Eye (tissue), 1 donor: Measurements from ENCODE around the gene RALGAPA2.

Experiments
- DNase-seq: peaks from one replicate; pipeline ENCODE4 v3.0.0-alpha.2; 2015

The RALGAPA2 gene

DNA sequence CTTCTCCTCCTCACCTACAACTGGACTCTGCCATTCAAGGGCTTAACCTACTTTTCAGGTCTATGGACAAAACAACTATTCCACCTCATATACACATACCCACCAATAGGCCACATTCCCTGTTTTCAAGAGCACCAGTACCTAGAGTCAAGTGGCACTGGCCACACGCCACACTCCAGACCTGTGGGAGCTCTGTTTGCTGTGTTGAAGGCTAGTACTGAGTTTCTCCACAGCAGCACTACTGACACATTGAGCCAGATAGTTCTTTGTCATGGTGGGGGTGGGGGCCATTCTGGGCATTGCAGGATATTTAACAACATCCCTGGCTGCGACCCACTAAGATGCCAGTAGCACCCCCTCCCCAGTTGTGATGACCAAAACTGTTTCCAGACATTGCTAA is 84.1 kb downstream of the RALGAPA2 start:
- DNase-seq = no peak

DNA sequence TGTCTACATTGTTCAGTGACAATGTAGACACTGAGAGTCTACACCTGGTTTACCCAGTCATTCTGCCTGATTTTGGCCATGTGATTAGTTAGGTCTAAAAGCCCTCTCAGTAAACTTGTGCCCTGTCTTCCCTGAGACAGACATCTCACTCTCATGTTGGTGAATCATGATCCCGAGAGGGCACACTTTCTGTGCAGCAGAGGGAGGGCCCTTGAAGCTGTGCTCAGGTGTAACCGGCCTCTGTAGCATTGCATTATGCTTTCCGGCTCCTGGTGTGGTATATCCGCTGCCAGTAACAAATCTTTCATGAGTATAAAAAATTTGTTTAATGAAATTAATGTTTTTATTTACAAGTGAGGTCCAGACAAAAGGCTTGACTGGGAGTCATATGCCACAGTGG is 85.0 kb downstream of the RALGAPA2 start:
- DNase-seq = no peak

DNA sequence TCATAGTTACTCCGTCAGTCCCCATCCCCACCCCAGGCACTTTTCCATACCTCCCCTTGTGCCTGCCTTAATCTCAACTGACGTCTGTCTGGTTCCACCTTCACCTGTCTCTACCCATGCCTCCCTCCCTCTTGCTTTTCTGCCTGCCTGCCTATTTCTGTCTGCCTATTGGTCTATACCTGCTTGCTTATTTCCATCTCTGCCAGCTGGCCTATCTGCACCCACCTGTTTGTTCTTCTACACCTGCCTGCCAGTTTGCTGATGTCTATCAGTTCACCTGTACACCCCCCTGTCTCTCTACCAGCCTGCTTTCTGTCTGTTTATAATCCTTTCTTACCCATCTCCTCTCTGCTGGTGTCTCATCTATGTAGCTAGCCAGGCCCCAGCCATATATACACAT is 87.5 kb downstream of the RALGAPA2 start:
- no peak for DNase-seq

- DNase-seq = no peak
Observed at GRCh38 chr20:20621195-20621594, 91.2 kb downstream of the RALGAPA2 start.

- DNase-seq = no peak
Observed at GRCh38 chr20:20614391-20614790, 98.1 kb downstream of the RALGAPA2 start.

GRCh38 chr20:20612251-20612650 is 100.2 kb downstream of the RALGAPA2 start:
- DNase-seq = no peak

DNA sequence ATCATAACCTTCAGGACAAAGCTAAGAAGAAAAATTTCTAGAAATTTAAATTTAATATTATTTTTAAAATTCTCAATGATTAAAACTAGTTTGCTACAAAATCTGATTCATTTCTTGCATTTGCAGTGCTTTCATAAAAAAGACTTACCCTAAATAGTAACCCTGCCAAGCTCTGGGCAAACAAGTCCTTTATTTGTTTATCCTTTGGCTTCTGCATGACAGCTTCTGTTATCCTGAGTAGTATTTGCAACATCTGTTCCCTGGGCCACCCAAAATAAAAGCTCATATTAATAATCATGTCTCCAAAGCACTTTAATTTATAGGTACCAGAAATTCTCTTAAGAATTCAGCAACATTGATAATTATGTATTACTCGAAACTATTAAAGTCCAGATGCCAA is 101.3 kb downstream of the RALGAPA2 start:
- DNase-seq = no peak

DNA sequence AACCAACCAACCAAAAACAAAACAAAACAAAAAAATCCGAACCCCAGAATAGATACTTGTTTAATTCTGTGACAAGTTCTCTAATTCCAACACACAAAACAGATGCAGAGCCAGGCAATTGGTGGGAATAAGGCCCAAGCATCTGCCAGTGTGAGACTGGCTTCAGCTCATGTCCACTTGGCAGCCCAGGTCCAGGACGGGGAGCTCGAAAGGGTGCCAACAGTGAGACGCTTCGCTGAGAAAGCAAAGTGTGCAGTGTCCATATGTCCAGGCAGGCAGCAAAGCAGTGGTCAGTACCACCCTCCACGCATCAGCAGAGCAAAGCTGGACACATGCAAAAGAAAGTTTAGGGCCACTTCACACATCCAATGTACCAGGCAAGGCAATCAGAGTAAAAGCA is 102.9 kb downstream of the RALGAPA2 start:
- DNase-seq = no peak

- DNase-seq = no peak
Observed at GRCh38 chr20:20608641-20609040, 103.8 kb downstream of the RALGAPA2 start.

GRCh38 chr20:20608041-20608440 is 104.4 kb downstream of the RALGAPA2 start:
- no peak for DNase-seq

DNA sequence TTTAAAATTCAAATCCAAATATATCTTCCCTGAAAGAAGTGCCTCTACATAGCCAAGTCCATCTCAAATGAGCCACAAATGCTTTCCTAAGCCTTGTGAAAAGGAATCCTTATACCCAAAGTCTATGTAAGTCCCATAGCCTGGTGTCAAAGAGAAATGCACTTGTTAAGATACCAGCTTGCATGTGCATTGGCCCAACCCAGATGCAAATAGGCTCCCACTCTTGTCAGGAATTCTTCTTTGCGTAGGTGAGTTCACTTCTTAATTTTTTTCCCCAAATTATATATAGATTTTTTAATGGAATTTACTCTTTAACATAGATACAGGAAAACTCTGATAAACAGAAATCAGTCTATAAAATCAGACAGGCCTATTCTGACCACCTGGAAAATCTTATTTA is 105.6 kb downstream of the RALGAPA2 start:
- DNase-seq = no peak

DNA sequence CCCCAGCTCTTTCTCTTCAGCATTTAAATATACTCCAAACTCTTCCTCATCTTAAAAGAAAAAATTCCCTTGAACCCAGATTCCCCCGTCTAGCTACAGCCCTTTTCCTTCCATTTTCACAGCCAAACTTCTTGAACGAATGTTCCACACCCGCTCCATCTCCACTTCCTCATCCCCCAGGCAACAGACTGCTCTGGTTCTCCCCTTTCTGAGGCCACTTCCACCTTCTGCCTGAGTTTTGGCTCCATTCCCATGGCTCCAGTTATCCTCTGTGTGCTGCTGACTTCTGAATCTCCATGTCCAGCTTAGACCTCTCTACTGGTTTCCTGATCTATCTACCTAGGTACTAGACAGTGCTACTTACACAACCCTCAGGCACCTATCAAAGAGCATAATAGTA is 106.4 kb downstream of the RALGAPA2 start:
- no peak for DNase-seq

DNA sequence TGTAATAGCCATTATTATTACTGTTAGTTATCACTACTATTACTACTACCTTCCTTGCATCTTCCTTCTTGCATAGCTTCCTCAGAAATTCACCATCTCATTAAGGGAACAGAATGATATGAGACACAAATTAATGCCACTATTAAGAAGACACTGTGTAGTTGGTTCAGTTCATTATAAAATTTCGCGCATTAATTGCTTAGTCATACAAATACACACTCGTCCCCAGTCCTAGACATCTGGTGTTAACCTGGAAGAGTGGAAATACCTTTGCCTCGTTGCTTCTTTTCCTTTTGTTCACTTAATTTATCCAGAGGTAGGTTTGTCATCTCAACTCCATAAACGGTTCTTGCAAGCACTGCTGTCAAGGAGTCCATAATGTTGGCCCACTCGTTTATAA is 107.5 kb downstream of the RALGAPA2 start:
- DNase-seq = no peak

DNA sequence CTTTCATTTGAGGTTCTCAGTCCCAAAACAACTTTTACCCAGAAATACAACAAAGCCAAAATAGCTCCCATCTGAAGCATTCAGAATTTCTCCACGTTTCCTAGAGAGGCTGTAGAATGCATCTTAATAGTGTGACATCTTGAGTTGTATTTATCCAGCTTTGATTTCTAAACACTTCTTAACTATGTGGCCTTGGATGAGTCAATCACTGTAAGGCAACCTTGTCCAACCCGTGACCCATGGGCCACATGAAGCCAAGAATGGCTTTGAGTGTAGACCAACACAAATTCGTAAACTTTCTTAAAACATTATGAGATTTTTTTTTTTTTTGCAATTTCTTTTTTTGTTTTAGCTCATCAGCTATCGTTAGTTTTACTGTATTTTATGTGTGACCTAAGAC is 108.1 kb downstream of the RALGAPA2 start:
- no peak for DNase-seq

- peak; percentile 11 for DNase-seq
Observed at GRCh38 chr20:20603339-20603990, 109.0 kb downstream of the RALGAPA2 start.

GRCh38 chr20:20597966-20598365 is 114.5 kb downstream of the RALGAPA2 start:
- no peak for DNase-seq

DNA sequence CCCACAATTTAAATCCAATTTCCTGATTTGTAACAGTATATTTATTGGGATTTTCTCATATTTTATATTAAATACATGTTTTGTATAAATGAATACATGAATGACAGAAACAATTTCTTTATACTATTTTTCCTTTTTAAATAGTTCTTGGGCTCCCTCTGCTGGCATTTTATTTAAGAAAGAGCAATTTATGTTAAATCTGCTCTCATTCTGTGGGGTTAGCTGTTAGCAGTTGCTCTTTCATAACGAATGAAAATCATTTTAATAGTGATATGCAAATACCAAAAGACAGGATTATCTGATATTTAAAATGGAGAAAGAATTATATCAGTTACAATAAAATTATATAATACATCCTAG is 118.3 kb downstream of the RALGAPA2 start:
- peak; percentile 79 for DNase-seq

- peak; percentile 88 for DNase-seq
Observed at GRCh38 chr20:20593447-20594170, 118.8 kb downstream of the RALGAPA2 start.

DNA sequence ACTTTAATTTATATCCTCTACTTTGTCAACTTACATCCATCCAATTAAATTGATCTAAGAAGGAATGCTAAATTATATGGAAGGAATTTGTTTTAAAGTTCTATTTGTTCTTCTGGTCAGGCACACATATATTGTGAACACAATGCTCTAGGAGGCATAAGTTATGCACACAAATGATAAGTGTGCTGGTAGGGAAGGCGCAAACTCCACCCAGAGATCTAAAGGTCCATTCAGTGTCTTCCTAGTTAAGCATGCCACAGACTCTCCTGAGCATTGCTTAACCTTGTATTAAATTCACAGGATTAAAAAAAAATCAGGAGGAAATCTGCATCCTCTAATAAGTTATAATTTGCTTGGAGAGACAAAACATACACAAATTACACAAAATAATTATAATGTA is 127.3 kb downstream of the RALGAPA2 start:
- no peak for DNase-seq

DNA sequence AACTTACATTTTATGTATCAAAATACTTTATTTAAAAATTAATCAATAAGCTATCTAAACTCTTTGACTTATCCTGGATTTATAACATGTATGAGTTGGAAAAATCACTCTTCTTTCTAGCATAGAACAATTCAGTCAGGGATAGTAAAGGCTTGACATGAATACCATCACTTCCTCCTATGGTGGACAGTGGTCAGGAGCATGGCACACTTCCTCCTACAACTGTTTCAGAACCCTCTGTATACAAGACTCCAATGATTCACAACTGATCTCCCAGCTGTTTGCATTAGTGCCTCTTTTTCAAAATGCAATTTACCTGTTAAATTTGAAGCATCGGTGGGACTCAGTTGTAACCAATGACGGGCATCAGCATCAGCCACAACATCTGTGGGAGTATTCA is 129.7 kb downstream of the RALGAPA2 start:
- no peak for DNase-seq

GRCh38 chr20:20580139-20580538 is 132.3 kb downstream of the RALGAPA2 start:
- DNase-seq = no peak

DNA sequence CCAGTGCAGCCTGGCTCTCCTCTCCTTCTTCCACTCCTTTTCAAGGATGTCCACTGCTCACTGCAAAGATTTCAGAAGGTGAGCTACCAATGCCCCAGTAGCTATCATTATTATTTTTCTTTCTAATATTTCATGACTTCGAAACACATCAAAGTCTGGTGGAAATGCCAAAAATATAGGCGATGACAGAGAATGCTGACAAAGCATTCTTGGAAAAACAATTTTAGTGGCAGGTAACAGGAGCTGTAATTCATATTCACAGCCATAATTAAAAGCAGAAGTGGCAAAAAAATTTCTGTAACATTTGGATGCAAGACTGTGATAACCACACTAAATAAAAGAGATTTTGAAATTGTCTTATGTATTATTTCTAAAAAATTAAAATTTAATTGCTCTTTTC is 133.6 kb downstream of the RALGAPA2 start:
- no peak for DNase-seq

- no peak for DNase-seq
Observed at GRCh38 chr20:20573797-20574196, 138.6 kb downstream of the RALGAPA2 start.

DNA sequence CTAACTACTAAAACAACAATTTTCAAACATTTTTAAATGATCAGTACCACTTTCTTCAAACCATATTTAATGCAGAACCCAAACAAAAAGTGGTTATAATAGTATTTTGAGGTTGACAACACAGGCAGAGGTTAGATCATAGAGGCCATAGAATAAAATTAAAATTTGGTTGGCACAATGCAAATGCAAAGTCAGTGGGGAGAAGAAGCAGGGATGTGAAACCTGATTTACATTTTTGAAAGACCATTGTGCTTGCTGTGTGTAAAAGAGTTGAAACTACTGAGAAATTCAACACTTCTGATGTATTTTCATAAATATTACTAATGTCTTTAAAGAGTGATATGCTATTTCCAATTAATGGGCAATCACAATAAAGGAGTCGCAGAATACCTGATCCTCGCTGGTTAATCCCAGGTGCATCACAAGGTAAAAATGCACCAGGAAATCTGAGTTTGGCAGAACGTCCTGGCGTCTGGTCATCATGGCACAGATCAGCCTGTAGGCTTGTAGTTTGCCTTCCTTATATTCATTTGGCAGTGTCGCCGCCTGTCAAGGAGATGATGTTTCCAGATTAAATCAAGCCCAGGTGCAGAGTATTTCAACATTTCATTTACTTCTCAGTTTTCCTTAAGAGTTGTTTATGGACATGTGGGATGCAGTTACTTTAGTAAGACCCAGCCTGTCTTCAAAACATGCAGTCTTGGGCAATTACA is 141.2 kb downstream of the RALGAPA2 start:
- no peak for DNase-seq
